Gastrocnemius medialis (tissue), 4 donors: ENCODE measurements around the gene FAM193B.

Experiments used
- POLR2A ChIP-seq, 2 donors: fragments of 450-650 bp; IDR thresholded peaks; one replicate each; pipeline ENCODE4 v1.6.1; 2017; ENCODE audit warnings: antibody characterized with exemption in 2 of 2, mild to moderate bottlenecking in 2 of 2, moderate library complexity in 2 of 2
- TF ChIP-seq, protein P1 (sequence below), 5 experiments: fragments of 450-650 bp in 3 of 5; fragments of 200-600 bp in 2 of 5; sonication (generic) in 2 of 5; IDR thresholded peaks in 4 of 5; conservative IDR thresholded peaks in 1 of 5; 1 replicate in 4 of 5; 2 replicates in 1 of 5; pipeline ENCODE4 v1.5.1; 2016 to 2019; ENCODE audit warnings: antibody characterized with exemption in 5 of 5, mild to moderate bottlenecking in 3 of 5, moderate library complexity in 3 of 5

DNA sequence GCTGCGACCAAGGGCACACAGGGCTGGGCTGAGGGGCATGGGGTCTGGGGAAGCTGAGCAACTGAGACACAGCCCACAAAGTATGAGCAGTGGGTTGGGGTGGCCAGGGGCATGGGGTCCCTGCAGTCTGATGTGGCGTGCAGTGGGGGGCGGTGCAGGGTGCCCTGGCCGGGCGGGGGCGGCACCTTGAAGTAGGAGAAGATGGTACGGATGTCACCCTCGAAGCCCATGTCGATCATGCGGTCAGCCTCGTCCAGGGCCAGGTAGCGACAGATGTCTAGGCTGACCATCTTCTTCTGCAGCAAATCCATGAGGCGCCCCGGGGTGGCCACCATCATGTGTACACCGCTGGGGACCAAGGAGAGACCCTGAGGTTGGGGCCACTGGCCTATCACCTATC lies 40.9 kb downstream of the FAM193B start:
- TF ChIP-seq, protein P1, sequence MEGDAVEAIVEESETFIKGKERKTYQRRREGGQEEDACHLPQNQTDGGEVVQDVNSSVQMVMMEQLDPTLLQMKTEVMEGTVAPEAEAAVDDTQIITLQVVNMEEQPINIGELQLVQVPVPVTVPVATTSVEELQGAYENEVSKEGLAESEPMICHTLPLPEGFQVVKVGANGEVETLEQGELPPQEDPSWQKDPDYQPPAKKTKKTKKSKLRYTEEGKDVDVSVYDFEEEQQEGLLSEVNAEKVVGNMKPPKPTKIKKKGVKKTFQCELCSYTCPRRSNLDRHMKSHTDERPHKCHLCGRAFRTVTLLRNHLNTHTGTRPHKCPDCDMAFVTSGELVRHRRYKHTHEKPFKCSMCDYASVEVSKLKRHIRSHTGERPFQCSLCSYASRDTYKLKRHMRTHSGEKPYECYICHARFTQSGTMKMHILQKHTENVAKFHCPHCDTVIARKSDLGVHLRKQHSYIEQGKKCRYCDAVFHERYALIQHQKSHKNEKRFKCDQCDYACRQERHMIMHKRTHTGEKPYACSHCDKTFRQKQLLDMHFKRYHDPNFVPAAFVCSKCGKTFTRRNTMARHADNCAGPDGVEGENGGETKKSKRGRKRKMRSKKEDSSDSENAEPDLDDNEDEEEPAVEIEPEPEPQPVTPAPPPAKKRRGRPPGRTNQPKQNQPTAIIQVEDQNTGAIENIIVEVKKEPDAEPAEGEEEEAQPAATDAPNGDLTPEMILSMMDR (IDR thresholded peaks at IDR 0.05 in 4 of 5, conservative IDR thresholded peaks at IDR 0.05 in 1 of 5) = no peak
- TF ChIP-seq POLR2A (IDR thresholded peaks at IDR 0.05) = no peak
